Hippocampal formation (tissue), 2 donors: ENCODE measurements around the gene VAT1L.
A peak's percentile ranks its signal among the peaks of the same experiment; 100 is the strongest.

Source experiments
- DNase-seq, 2 donors: peaks; one replicate each; lab custom pipeline; 2025; lab: John Stamatoyannopoulos, UW

Gene VAT1L, protein sequence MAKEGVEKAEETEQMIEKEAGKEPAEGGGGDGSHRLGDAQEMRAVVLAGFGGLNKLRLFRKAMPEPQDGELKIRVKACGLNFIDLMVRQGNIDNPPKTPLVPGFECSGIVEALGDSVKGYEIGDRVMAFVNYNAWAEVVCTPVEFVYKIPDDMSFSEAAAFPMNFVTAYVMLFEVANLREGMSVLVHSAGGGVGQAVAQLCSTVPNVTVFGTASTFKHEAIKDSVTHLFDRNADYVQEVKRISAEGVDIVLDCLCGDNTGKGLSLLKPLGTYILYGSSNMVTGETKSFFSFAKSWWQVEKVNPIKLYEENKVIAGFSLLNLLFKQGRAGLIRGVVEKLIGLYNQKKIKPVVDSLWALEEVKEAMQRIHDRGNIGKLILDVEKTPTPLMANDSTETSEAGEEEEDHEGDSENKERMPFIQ

GRCh38 chr16:77788181-77789084 is at the start of gene VAT1L:
TSS of gene VAT1L (plus strand) at chr16:77788564. CDS start at chr16:77788683, 119 bp downstream.
- peak; percentile 56 to 62 for DNase-seq

- no peak for DNase-seq
These were observed 49.4 kb upstream of the VAT1L start for GRCh38 chr16:77738706-77739558.

- no peak for DNase-seq
These were observed 48.8 kb upstream of the VAT1L start for GRCh38 chr16:77739559-77739892.

DNA sequence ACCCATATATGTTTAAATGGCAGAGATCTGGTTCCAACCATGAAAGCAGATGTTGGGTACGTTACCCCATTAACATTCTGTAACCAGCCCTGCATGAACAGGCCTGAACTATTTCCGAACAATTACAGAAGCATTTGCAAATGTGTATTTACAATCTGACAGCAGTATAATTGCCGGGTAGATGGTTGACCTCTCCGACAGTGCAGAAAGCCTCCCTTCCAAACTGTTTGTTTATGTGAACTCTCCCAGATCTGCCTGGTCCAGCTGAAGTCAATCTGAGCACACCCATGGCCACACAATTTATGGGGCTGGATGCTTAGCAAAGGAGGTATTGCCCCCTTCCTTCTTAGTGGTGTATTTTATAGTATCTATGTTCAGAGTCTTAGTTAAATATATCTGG is 44.2 kb upstream of the VAT1L start:
- DNase-seq: no peak

DNA sequence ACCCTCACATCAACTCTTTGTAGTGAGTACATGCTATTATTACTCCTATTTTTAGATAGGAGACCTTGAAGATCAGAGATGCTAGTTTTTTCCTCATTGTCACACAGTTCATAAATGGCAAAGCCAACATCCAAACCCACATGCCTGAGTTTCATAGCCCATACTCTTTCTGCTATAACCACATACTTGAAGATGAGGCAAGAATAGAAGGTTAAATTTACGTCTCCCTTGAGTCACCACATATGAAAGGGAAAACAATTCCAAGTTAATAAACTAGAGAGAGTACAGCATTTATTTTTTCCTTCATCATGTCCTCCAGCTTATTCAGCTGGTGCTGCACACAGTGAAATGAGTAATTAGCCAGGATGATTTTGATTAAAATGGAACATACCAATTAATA is 42.4 kb upstream of the VAT1L start:
- DNase-seq: no peak

- DNase-seq: no peak
These were observed 39.9 kb upstream of the VAT1L start for GRCh38 chr16:77748421-77749005.

DNA sequence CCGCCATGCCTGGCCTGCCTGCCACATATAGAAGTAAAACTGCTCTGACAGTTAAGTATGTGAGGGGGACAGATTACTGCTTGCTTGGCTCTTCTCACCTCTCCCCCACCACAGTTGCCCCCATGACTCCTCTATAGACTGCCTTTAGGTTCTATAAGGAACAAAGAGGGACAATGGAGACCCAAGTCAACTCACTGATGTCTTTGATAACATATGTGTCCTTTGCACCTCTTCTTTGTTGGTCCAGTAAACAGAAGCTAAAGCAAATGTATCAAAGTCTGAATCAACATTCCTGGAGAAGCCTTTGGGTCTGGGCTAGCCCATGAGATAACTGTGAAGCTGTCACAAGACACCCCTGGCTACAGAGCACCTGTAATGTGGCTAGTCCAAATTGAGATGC is 38.9 kb upstream of the VAT1L start:
- DNase-seq: no peak

GRCh38 chr16:77758046-77758445 is 30.3 kb upstream of the VAT1L start:
- DNase-seq: no peak

DNA sequence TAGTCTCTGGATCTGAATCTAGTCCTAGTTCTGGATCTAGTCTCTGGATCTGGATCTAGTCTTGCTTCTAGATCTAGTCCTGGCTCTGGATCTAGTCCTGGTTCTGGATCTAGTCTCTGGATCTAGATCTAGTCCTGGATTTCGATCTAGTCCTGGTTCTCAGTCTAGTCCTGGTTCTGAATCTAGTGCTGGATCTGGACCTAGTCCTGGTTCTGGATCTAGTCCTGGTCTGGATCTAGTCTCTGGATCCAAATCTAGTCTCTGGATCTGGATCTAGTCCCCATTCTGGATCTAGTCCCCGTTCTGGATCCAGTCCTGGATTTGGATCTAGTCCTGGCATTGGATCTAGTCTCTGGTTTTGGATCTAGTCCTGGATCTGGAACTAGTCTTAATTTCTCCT is 29.9 kb upstream of the VAT1L start:
- DNase-seq: no peak

DNA sequence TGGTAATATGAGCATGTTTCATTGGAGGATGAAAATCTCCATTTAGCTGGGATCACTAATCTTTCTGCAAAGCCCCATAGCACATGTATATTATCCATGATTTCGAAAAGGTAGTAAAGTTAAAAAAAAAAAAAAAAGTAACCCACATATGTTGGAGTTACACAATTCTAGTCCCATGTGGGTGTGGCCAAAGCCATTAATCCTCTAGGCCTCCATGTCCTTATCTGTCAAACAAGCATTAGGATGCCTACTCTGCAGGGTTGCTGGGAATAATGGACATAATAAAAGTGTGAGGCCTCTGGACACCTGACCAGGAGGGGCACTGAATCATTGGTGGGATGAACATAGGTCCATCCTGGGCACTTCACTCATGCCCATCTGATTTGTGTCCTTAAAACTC is 29.2 kb upstream of the VAT1L start:
- DNase-seq: no peak

GRCh38 chr16:77759821-77760220 is 28.5 kb upstream of the VAT1L start:
- DNase-seq: no peak

DNA sequence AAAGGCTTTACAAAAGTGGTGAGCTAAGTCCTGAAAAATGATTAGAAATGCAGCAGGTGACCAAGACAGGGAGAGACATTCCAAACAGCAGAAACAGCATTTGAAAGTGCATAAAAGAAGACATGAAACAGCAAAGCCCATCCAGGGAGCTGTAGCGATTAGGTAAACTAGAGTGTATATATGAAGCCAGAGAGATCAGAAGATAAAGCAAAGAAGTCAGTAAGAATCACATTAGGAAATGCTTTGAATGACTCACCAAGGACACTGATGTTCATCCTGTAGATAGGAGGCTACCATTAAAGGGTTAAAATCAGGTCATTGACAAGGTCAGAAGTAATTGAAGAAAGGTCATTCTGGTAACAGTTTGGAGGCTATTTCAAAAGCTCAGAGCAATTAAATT is 27.6 kb upstream of the VAT1L start:
- no peak for DNase-seq

GRCh38 chr16:77761204-77761603 is 27.2 kb upstream of the VAT1L start:
- no peak for DNase-seq

DNA sequence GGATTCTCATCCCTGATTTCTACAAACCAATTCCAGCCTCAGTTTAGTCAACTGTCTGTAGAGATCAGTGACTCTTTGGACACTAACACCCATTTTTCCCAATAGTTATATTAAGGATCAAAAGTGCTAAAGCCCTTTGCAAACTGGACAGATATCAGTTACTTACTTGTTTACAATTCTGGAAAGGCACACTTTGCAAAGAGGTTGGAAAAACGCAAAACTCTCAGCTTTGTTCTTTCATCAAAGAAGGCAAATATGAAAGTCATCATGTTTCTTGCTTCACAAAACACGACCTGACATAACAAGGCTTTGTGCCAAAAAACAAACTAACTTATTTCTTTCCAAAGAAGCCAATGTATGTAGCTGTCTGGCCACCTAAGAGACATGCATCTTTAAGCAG is 26.1 kb upstream of the VAT1L start:
- no peak for DNase-seq

DNA sequence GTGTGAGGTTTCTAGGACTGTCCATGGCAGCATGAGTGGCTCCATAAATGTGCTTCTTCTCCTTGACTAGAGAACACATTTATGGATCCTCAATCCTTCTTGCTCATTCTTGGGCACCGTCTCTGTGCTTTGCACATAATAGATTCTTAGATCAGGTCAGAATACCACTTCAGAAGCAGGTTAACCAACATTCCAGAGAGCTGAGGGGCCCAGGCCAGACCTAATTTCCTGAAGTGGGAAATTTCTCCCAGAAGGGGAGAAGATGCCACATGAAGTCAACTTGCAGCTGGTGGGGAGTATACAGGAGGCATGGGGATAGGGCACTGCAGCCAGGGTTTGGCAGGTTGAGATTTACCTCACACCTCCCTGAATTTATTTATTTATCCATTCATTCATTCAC is 24.4 kb upstream of the VAT1L start:
- no peak for DNase-seq

GRCh38 chr16:77767211-77767610 is 21.2 kb upstream of the VAT1L start:
- no peak for DNase-seq

GRCh38 chr16:77767826-77768225 is 20.5 kb upstream of the VAT1L start:
- DNase-seq: no peak

- DNase-seq: no peak
These were observed 12.2 kb upstream of the VAT1L start for GRCh38 chr16:77775911-77776909.

GRCh38 chr16:77777745-77778144 is 10.6 kb upstream of the VAT1L start:
- DNase-seq: no peak

DNA sequence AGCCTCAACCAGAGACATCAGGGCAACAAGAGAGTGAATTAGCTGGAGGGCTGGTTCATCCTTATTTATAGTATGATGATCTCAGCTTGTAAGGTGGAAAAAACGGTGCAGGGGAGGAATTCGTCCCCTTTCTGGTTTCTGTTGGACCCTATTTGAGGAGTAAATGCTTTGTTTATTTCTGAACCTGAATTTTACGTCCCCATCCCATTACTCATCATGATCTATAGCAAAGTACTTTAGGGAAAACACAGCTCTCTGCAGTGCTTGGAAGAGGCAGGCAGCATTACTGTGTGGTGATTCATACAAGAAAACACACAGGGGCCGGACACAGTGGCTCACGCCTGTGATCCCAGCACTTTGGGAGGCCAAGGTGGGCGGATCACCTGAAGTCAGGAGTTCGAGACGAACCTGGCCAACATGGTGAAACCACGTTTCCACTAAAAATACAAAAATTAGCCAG is 8.0 kb upstream of the VAT1L start:
- DNase-seq: no peak
